ENCODE data around the gene MAPKAP1. TPM values are rescaled to one million over a fixed set of nuclear protein-coding genes. Genes with fewer than 3 reads are reported as not detected.
A peak's percentile ranks its signal among the peaks of the same experiment; 100 is the strongest.
"Not testable (repeated sequence)": the region's sequence is repeated elsewhere in the genome, so short reads cannot be mapped to it uniquely, and the experiment has no call there.

MAPKAP1 gene
- total RNA-seq, 2 experiments from 2014 or later, result 51.6 to 61.9 TPM

GRCh38 chr9:125730168-125730567 lies 23.2 kb upstream of the MAPKAP1 start:
- no peak overlapping the region for H3K4me3 Mint-ChIP-seq
- H3K27me3 Mint-ChIP-seq, result peaks cover 1% of the 10 kb centered on the region
- DNase-seq (no peak), ATAC-seq (no peak)
- POLR2A ChIA-PET, result no interaction called here
- no peaks in the 10 kb centered on the region for H3K36me3 Mint-ChIP-seq (ENCODE audit: low read depth)
- no peaks in the 10 kb centered on the region for H3K4me1 Mint-ChIP-seq
- H3K27ac Mint-ChIP-seq, result no peak overlapping the region
- no peaks in the 10 kb centered on the region for H3K9me3 Mint-ChIP-seq (ENCODE audit: low read depth)
- intact Hi-C loops (cut with DNase I, micrococcal nuclease), result no loop called here
- CTCF ChIA-PET, result no interaction called here

- intact Hi-C loops (cut with DNase I, micrococcal nuclease), result no loop called here
- Mint-ChIP-seq H3K4me3 (no peak overlapping the region), H3K4me1 (no peaks in the 10 kb centered on the region), H3K27ac (no peak overlapping the region), H3K9me3 (ENCODE audit: low read depth) (no peaks in the 10 kb centered on the region), H3K36me3 (ENCODE audit: low read depth) (no peaks in the 10 kb centered on the region), H3K27me3 (peaks cover 2% of the 10 kb centered on the region)
- CTCF ChIA-PET, result no interaction called here
- POLR2A ChIA-PET, result no interaction called here
- no peak for ATAC-seq
- no peak for DNase-seq
Measured at GRCh38 chr9:125726456-125727132, 19.6 kb upstream of the MAPKAP1 start.

GRCh38 chr9:125707472-125707804 lies 430 bp upstream of the MAPKAP1 start:
- Mint-ChIP-seq H3K4me1 (peaks cover 41% of the 10 kb centered on the region), H3K27me3 (no peaks in the 10 kb centered on the region), H3K4me3 (peak overlapping the region; percentile 86), H3K36me3 (ENCODE audit: low read depth) (peaks cover 8% of the 10 kb centered on the region), H3K9me3 (ENCODE audit: low read depth) (no peaks in the 10 kb centered on the region), H3K27ac (peak overlapping the region; percentile 83)
- CTCF ChIA-PET, result interaction anchor here (0.9 kb wide), 1 partner anchor 13 kb away, joined by 3 read pairs; no protein-coding TSS in a partner anchor
- intact Hi-C loops (cut with DNase I, micrococcal nuclease), result loop anchor here (1.0 to 10.0 kb wide), 6 partner anchors 39 to 1293 kb away; partner anchors contain the start of genes ARPC5L (in 1 of the 2), PSMB7 (in 1 of the 2) and RPL35 (in 1 of the 2)
- DNase-seq (no peak), ATAC-seq (peak; percentile 15)
- POLR2A ChIA-PET, result interaction anchor here (0.7 to 1.3 kb wide), 4 partner anchors 9 to 75 kb away, joined by 3 to 5 read pairs (median 4); no protein-coding TSS in a partner anchor

- intact Hi-C loops (cut with DNase I, micrococcal nuclease), result loop anchor here (5.0 to 10.0 kb wide), 4 partner anchors 121 to 1291 kb away; partner anchors contain the start of genes ARPC5L (in 1 of the 2), PSMB7 (in 1 of the 2) and RPL35 (in 1 of the 2)
- ChIA-PET POLR2A (no interaction called here), CTCF (no interaction called here)
- peaks cover 14% of the 10 kb centered on the region for H3K36me3 Mint-ChIP-seq (ENCODE audit: low read depth)
- peak overlapping the region; percentile 86 for H3K4me3 Mint-ChIP-seq
- H3K27ac Mint-ChIP-seq, result peak overlapping the region; percentile 70
- H3K4me1 Mint-ChIP-seq, result peaks cover 50% of the 10 kb centered on the region
- DNase-seq, result no peak
- H3K9me3 Mint-ChIP-seq (ENCODE audit: low read depth), result no peaks in the 10 kb centered on the region
- no peak for ATAC-seq
- no peaks in the 10 kb centered on the region for H3K27me3 Mint-ChIP-seq
Measured at GRCh38 chr9:125705893-125706292, 1.1 kb downstream of the MAPKAP1 start.

GRCh38 chr9:125703662-125704061 lies 3.3 kb downstream of the MAPKAP1 start:
- H3K36me3 Mint-ChIP-seq (ENCODE audit: low read depth), result peaks cover 14% of the 10 kb centered on the region

GRCh38 chr9:125701351-125701750 lies 5.7 kb downstream of the MAPKAP1 start:
- ATAC-seq, result peak; percentile 88
- Mint-ChIP-seq H3K27me3 (no peaks in the 10 kb centered on the region), H3K36me3 (ENCODE audit: low read depth) (peaks cover 21% of the 10 kb centered on the region), H3K27ac (peak overlapping the region; percentile 80), H3K9me3 (ENCODE audit: low read depth) (no peaks in the 10 kb centered on the region), H3K4me1 (peaks cover 69% of the 10 kb centered on the region), H3K4me3 (no peak overlapping the region)
- DNase-seq, result peak; percentile 39
- intact Hi-C loops (cut with DNase I, micrococcal nuclease), result loop anchor here (1.0 to 10.0 kb wide), 9 partner anchors 41 to 1287 kb away; partner anchors contain the start of genes ARPC5L (in 1 of the 2), PSMB7 (in 1 of the 2) and RPL35 (in 1 of the 2)
- CTCF ChIA-PET, result no interaction called here
- POLR2A ChIA-PET, result interaction anchor here (0.7 kb wide), 1 partner anchor 41 kb away, joined by 3 read pairs; no protein-coding TSS in a partner anchor

More at GRCh38 chr9:125703662-125704061, 3.3 kb downstream of the MAPKAP1 start:
- H3K27me3 Mint-ChIP-seq, result no peaks in the 10 kb centered on the region
- intact Hi-C loops (cut with DNase I, micrococcal nuclease), result loop anchor here (5.0 to 10.0 kb wide), 5 partner anchors 51 to 1289 kb away; partner anchors contain the start of genes ARPC5L (in 1 of the 2), PSMB7 (in 1 of the 2) and RPL35 (in 1 of the 2)
- ChIA-PET CTCF (no interaction called here), POLR2A (interaction anchor here (0.5 kb wide), 1 partner anchor 43 kb away, joined by 3 read pairs; no protein-coding TSS in a partner anchor)
- no peak overlapping the region for H3K4me3 Mint-ChIP-seq
- no peaks in the 10 kb centered on the region for H3K9me3 Mint-ChIP-seq (ENCODE audit: low read depth)
- H3K27ac Mint-ChIP-seq, result no peak overlapping the region
- ATAC-seq, result no peak
- H3K4me1 Mint-ChIP-seq, result peaks cover 62% of the 10 kb centered on the region
- DNase-seq, result no peak

GRCh38 chr9:125700791-125701190 lies 6.2 kb downstream of the MAPKAP1 start:
- no peak overlapping the region for H3K27ac Mint-ChIP-seq
- peaks cover 22% of the 10 kb centered on the region for H3K36me3 Mint-ChIP-seq (ENCODE audit: low read depth)
- no peaks in the 10 kb centered on the region for H3K27me3 Mint-ChIP-seq
- ChIA-PET POLR2A (interaction anchor here (0.7 kb wide), 1 partner anchor 40 kb away, joined by 3 read pairs; no protein-coding TSS in a partner anchor), CTCF (interaction anchor here (0.6 kb wide), 1 partner anchor 237 kb away, joined by 3 read pairs; no protein-coding TSS in a partner anchor)
- DNase-seq (peak; percentile 70), ATAC-seq (peak; percentile 91)
- H3K4me3 Mint-ChIP-seq, result no peak overlapping the region
- peaks cover 65% of the 10 kb centered on the region for H3K4me1 Mint-ChIP-seq
- H3K9me3 Mint-ChIP-seq (ENCODE audit: low read depth), result no peaks in the 10 kb centered on the region
- intact Hi-C loops (cut with DNase I, micrococcal nuclease), result loop anchor here (1.0 to 10.0 kb wide), 9 partner anchors 40 to 1286 kb away; partner anchors contain the start of genes ARPC5L (in 1 of the 2), PSMB7 (in 1 of the 2) and RPL35 (in 1 of the 2)

GRCh38 chr9:125699870-125700269 lies 7.1 kb downstream of the MAPKAP1 start:
- Mint-ChIP-seq H3K9me3 (ENCODE audit: low read depth) (no peaks in the 10 kb centered on the region), H3K36me3 (ENCODE audit: low read depth) (peaks cover 24% of the 10 kb centered on the region), H3K27ac (no peak overlapping the region), H3K27me3 (no peaks in the 10 kb centered on the region), H3K4me1 (peaks cover 56% of the 10 kb centered on the region), H3K4me3 (no peak overlapping the region)
- intact Hi-C loops (cut with DNase I, micrococcal nuclease), result loop anchor here (2.0 to 10.0 kb wide), 7 partner anchors 39 to 1285 kb away; partner anchors contain the start of genes ARPC5L (in 1 of the 2), PSMB7 (in 1 of the 2) and RPL35 (in 1 of the 2)
- ATAC-seq (no peak), DNase-seq (no peak)
- CTCF ChIA-PET, result interaction anchor here (0.6 kb wide), 1 partner anchor 87 kb away, joined by 3 read pairs; no protein-coding TSS in a partner anchor
- POLR2A ChIA-PET, result no interaction called here

- ChIA-PET CTCF (interaction anchor here (0.7 kb wide), 1 partner anchor 137 kb away, joined by 3 read pairs; no protein-coding TSS in a partner anchor), POLR2A (interaction anchor here (0.6 kb wide), 1 partner anchor 91 kb away, joined by 3 read pairs; no protein-coding TSS in a partner anchor)
- no peak overlapping the region for H3K4me3 Mint-ChIP-seq
- peaks cover 34% of the 10 kb centered on the region for H3K4me1 Mint-ChIP-seq
- no peak overlapping the region for H3K27ac Mint-ChIP-seq
- H3K9me3 Mint-ChIP-seq (ENCODE audit: low read depth), result no peaks in the 10 kb centered on the region
- H3K36me3 Mint-ChIP-seq (ENCODE audit: low read depth), result peaks cover 13% of the 10 kb centered on the region
- no peaks in the 10 kb centered on the region for H3K27me3 Mint-ChIP-seq
- ATAC-seq, result no peak
- intact Hi-C loops (cut with DNase I, micrococcal nuclease), result no loop called here
- no peak for DNase-seq
Measured at GRCh38 chr9:125696106-125696647, 10.8 kb downstream of the MAPKAP1 start.

GRCh38 chr9:125695548-125695947 lies 11.5 kb downstream of the MAPKAP1 start:
- CTCF ChIA-PET; H3K27ac Mint-ChIP-seq; H3K9me3 Mint-ChIP-seq (ENCODE audit: low read depth); DNase-seq; POLR2A ChIA-PET; ATAC-seq; H3K27me3 Mint-ChIP-seq; intact Hi-C loops (cut with DNase I, micrococcal nuclease); H3K4me3 Mint-ChIP-seq: not testable (repeated sequence)
- H3K36me3 Mint-ChIP-seq (ENCODE audit: low read depth), result peaks cover 18% of the 10 kb centered on the region
- H3K4me1 Mint-ChIP-seq, result peaks cover 30% of the 10 kb centered on the region

- Mint-ChIP-seq H3K27ac (no peak overlapping the region), H3K4me3 (no peak overlapping the region), H3K9me3 (ENCODE audit: low read depth) (no peaks in the 10 kb centered on the region), H3K36me3 (ENCODE audit: low read depth) (peaks cover 25% of the 10 kb centered on the region), H3K4me1 (peaks cover 28% of the 10 kb centered on the region), H3K27me3 (no peaks in the 10 kb centered on the region)
- POLR2A ChIA-PET, result no interaction called here
- DNase-seq, result no peak
- no peak for ATAC-seq
- CTCF ChIA-PET, result interaction anchor here (0.7 to 0.8 kb wide), 2 partner anchors 13 to 265 kb away, joined by 3 to 4 read pairs; partner anchors contain the start of gene MAPKAP1
- intact Hi-C loops (cut with DNase I, micrococcal nuclease), result no loop called here
Measured at GRCh38 chr9:125694478-125694877, 12.5 kb downstream of the MAPKAP1 start.

Measured in activated CD4-positive, alpha-beta T cell treated with anti-CD3 and anti-CD28 coated beads for 36 hours (primary cell).